IPS-18c (cell line): Measurements from ENCODE around the gene GALR2.
"Not testable (repeated sequence)": the region's sequence is repeated elsewhere in the genome, so short reads cannot be mapped to it uniquely, and the experiment has no call there.

Experiments used
- H3K4me3 ChIP-seq: 2 replicates; pipeline ENCODE4 v1.7.0; 2013; ENCODE audit warnings: low read depth, mild to moderate bottlenecking, low read length, moderate library complexity; ENCODE audit not compliant: insufficient read depth
- H3K9me3 ChIP-seq: one replicate; pipeline ENCODE4 v1.6.1; 2013; ENCODE audit warnings: mild to moderate bottlenecking, low read length, moderate library complexity; ENCODE audit not compliant: control insufficient read depth, insufficient read depth

Gene GALR2

DNA sequence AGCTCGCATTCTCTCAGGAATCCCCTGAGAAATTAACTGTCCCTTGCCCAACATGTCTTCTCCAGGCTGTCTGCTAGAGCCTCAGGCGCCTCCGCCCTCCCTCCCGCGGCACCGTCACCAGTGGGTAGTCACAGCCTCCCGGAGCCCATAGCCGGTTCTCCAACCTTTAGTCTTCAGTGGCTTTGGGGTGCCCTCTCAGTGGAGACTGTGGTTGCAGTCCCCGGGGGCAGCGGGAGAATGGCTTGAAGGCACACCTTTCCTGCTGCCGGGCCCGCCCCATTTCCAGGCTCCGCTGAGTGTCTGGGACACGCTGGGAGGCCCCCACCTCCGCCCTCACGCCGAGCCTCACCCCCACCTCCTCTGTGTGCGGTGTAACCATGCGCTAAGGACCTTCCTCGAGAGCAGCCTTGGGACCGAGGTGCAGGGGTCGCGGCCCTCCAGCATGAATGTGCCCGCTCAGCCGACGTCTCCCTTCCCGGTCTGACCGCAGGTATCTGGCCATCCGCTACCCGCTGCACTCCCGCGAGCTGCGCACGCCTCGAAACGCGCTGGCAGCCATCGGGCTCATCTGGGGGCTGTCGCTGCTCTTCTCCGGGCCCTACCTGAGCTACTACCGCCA is 1.7 kb downstream of the GALR2 start:
- H3K4me3 ChIP-seq = peak overlapping the region; percentile 42
- H3K9me3 ChIP-seq = no peaks in the 10 kb centered on the region

DNA sequence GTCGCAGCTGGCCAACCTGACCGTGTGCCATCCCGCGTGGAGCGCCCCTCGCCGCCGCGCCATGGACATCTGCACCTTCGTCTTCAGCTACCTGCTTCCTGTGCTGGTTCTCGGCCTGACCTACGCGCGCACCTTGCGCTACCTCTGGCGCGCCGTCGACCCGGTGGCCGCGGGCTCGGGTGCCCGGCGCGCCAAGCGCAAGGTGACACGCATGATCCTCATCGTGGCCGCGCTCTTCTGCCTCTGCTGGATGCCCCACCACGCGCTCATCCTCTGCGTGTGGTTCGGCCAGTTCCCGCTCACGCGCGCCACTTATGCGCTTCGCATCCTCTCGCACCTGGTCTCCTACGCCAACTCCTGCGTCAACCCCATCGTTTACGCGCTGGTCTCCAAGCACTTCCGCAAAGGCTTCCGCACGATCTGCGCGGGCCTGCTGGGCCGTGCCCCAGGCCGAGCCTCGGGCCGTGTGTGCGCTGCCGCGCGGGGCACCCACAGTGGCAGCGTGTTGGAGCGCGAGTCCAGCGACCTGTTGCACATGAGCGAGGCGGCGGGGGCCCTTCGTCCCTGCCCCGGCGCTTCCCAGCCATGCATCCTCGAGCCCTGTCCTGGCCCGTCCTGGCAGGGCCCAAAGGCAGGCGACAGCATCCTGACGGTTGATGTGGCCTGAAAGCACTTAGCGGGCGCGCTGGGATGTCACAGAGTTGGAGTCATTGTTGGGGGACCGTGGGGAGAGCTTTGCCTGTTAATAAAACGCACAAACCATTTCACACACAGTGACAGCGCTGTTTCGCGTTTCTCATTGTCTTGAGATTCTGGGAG is 2.4 kb downstream of the GALR2 start:
- Histone ChIP-seq H3K9me3 (no peaks in the 10 kb centered on the region), H3K4me3 (peak overlapping the region; percentile 36)

DNA sequence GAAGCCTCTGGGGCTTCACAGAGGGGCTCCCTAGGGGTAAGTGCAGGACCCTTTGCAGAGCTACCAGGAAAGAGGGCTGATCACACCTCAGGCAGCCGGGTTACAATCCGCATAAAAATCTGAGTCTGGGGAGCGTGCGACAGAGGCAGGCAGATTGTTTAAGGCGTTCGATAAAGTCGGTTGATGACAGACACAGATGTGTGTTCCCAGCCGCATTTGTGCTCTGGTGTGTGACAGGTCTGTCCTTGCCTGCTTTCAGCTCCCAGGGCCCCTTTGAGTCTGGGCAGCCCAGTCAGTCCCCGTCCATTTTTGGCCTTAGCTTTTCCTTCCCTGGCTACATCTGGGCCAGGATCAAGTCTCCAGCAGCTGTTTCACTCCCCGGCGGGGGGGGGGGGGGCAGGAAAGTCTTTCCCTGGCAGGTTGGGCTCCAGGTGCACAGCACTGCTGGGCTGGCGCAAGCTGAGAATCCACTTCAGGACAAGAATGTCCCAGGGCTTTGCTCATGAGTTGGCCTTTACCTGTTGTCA is 3.1 kb downstream of the GALR2 start:
- Histone ChIP-seq H3K4me3 (no peak overlapping the region), H3K9me3 (no peaks in the 10 kb centered on the region)

DNA sequence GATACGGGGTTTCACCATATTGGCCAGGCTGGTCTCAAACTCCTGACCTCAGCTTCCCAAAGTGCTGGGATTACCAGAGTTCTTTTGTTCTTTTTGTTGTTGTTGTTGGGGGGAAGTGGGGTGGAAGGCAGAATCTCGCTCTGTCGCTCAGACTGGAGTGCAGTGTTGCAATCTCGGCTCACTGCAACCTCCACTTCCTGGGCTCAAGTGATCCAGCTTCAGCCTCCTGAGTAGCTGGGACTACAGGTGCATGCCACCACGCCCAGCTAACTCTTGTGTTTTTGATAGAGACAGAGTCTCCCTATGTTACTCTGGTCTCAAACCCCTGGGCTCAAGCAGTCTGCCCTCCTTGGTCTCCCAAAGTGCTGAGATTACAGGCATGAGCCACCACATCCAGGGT is 3.8 kb downstream of the GALR2 start:
- H3K9me3 ChIP-seq, H3K4me3 ChIP-seq: not testable (repeated sequence)

DNA sequence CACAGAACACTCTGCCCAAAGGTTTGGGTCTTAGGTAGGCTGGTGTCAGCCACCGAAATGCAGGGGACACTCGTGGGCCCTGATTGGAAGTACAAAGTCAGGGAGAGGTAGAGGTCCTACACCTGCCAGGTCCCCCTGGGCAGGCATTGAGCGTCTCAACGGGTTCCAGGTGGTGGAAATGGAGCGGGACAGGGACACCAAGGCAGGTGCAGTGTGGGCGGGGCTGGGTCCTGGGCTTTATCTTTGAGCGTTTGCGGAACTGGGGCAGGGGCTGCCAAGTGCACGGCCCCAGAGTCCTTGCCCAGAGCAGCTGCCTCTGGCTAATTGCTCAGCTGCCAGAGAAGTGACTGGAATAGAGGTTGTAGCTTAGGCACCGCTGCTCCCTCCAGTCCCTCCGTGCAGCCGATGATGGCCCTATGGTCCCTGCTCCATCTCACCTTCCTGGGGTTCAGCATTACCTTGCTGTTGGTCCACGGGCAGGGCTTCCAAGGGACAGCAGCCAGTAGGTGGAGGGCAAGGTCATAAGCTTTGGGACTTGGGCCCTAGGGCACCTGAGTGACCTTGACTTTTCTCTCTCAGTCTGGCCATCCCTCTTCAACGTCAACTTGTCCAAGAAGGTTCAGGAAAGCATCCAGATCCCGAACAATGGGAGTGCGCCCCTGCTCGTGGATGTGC is 4.4 kb downstream of the GALR2 start, which contains the start of gene ZACN:
ZACN (plus strand) TSS at position 323 of the 675 bp plus-strand sequence; CDS start at position 406, 83 bp downstream.
- H3K4me3 ChIP-seq = peak within 1 kb of the TSS; percentile 43
- H3K9me3 ChIP-seq = no peaks in the 10 kb centered on the region

DNA sequence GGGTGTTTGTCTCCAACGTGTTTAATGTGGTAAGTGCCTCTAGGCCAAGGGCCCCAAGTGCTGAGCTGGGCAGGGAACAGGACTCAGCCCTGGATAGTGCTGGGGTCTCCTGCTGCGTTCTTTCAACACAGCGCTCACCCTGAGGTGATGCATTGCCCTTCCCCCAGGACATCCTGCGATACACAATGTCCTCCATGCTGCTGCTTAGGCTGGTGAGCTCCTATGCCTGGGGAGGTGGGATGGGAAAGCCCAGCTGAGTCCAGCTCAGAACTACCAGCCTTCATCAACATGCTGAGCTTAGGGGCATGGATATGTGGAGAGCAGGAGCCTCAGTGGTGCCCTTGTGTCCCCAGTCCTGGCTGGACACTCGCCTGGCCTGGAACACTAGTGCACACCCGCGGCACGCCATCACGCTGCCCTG is 5.0 kb downstream of the GALR2 start:
- peak overlapping the region; percentile 43; the same call in 1 of the 2 replicates for H3K4me3 ChIP-seq

DNA sequence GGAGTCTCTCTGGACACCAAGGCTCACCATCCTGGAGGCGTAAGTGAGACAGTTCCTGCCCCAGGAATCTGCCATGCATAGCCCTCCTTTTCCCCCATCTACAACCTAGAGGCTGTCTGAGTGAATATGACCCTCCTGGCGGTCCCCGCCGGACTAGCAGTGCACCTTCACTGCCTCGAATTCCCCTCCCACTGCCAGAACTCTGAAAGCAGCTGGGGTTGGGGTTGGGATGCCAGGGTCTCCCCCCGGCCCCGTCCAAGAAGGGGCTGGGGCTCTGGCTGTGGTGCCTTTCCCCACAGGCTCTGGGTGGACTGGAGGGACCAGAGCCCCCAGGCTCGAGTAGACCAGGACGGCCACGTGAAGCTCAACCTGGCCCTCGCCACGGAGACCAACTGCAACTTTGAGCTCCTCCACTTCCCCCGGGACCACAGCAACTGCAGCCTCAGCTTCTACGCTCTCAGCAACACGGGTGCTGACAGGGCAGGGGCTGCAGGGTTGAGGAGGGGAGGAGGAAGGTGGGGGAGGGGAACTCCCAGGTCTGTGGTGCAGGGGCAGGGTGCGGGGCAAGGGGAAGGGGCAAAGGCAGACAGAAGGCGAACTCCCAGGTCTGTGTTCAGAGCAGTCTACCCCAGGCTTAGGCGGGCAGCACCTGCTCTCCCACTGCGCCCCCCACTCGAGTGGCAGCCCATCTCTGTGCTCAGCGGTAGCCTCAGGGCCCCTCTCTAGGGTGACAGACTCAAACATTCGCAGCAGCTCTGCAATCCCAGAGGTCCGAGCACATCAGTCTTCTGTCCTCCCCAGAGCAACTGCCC is 5.6 kb downstream of the GALR2 start:
- peak overlapping the region; percentile 43 for H3K4me3 ChIP-seq
- H3K9me3 ChIP-seq = no peaks in the 10 kb centered on the region

More for the DNA sequence above, 5.0 kb downstream of the GALR2 start:
- H3K9me3 ChIP-seq = no peaks in the 10 kb centered on the region

DNA sequence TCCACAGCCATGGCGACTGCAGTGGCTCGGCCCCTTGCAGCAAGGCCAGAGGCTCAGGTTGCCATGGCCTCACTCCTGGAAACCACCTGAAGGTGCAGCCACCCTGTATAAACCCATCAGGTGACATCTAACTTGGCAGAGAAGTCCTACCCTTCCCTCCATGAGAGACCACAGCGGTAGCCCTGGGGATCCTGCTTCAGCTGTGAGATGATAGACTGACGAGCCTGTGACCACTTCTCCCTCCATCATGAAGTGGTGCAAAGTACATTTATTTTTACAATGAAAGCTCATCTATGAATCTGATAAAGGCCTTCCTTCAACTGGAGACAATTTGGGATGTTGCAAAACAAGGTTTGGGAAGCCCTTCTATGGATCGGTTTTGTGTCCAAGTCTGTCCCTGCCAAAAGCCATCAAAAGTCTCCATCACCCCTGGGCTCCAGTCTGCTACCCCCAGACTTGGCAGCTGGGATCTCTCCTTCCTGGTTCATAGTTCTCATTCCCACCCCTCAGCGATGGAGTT is 6.2 kb downstream of the GALR2 start:
- H3K9me3 ChIP-seq = no peaks in the 10 kb centered on the region
- H3K4me3 ChIP-seq = no peak overlapping the region

DNA sequence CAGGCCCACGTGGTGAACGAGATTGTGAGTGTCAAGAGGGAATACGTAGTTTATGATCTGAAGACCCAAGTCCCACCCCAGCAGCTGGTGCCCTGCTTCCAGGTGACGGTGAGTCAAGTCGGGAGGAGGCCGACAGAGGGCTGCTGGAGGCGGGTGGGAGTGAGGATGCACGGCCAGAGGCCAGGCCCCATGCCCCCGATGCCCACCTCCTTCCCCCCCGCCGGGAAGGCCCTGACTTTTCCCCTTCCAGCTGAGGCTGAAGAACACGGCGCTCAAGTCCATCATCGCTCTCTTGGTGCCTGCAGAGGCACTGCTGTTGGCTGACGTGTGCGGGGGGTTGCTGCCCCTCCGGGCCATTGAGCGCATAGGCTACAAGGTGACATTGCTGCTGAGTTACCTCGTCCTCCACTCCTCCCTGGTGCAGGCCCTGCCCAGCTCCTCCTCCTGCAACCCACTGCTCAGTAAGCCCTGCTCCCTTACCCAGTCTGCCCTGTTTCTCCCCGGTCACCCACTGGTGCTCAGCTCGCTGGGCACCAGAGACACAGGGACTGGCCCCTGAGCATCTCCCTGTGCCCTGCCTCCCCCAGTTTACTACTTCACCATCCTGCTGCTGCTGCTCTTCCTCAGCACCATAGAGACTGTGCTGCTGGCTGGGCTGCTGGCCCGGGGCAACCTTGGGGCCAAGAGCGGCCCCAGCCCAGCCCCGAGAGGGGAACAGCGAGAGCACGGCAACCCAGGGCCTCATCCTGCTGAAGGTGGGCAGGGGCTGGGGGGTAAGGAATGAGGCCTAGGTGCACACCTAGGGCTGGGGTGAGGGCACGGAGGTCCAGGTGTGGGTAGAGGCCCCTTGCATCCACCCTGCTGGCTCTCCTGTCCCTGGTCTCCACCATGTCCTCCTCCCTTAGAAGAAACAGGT is 7.0 kb downstream of the GALR2 start:
- Histone ChIP-seq H3K4me3 (no peak overlapping the region), H3K9me3 (no peaks in the 10 kb centered on the region)

DNA sequence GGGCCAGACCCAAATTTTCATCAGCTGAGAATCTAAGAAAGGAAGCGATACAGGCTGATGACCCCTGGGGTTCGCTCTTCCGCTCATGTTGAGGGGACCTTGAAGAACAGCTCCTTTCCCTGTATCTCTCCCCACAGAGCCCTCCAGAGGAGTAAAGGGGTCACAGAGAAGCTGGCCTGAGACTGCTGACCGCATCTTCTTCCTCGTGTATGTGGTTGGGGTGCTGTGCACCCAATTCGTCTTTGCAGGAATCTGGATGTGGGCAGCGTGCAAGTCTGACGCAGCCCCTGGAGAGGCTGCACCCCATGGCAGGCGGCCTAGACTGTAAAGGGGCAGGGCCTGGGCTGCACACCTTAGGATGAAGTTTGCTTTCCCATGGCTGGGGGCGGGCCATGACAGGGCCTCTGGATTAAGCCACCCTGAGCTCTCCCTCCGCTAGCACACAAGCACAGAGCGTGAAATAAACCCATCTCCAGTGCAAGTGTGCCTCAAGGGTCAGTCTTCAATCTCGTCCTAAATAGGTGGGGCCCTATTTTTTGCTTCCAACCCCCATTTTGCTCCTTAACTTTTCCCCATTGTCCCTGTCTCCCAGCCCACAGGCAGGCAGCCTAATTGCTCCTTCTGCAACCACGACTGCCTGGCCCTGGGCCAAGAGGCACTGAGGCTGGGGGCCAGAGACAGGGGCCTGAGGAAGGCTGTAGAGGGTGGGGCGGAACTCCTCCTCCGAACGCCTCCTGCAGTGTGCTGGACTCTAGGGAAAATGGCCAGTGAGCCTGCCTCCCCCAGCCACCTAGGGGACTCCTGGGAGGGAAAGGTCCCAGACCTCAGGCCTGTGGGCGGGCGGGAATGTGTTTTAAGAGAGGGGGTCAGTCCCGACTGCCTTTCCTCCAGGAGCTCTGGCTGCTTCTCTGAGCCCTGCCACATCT is 8.0 kb downstream of the GALR2 start:
- Histone ChIP-seq H3K9me3 (no peaks in the 10 kb centered on the region), H3K4me3 (no peak overlapping the region)

DNA sequence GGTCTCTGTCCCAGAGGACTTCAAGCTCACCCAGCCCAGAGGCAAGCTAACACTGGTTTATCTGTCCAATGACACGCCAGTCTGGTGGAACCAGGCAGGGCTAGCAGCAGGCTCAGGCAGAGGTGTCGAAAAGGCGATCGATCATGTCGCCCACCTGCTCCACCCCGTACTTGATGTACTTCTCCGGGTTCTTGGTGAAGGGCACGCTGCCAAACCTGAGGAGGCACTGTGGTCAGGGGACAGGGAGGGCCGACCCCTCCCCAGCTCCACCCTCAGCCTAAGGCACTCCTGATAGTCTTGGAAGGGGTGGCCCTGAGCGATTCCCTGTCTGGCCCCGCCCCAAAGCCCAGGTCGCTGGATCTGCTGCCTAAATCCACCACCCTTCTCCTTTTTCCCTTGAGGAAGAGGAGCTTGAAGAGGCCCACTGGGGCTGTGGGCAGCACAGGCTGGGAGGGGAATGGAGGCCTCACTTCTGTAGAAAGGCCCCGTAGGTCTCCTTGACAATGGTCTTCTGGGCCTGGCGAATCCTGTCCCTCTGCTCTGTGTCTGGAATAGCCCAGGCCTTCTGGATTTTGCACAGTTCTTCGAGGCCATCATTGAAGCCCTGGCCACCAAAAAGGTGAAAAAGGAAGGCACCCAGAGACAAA is 9.1 kb downstream of the GALR2 start:
- H3K9me3 ChIP-seq = no peaks in the 10 kb centered on the region
- no peak overlapping the region for H3K4me3 ChIP-seq

DNA sequence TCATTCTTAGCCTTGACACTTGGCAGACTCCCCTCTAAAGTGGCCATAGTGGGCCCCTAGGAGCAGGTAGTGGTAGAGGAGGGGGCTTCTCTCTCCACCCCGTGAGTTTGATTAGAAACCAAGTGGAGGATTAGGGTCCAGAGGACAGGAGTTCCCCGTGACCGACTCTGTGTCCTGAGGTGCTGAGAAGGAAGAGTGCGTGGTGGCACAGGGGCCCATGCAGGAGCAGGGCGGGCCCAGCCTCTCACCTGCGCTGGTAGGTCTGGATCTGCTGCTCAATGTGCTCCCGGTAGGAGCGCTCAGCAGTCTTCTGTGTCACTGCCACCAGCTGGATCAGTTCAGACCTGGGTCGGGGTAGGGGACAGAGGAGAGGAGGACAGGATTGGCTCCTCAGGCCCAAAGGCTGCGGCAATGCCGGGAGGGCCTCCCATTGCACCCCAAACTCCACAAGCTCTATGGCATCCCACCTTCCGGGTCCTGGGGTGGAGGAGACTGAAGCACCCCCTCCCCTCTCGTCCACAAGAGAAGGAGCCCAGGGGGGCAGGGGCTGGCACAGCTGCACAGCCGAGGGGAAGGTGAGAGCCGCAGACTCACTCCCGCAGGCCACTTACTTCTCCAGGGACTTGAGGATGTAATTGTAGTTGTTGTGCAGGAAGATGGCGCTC is 10.6 kb downstream of the GALR2 start:
- Histone ChIP-seq H3K9me3 (no peaks in the 10 kb centered on the region), H3K4me3 (no peak overlapping the region)

DNA sequence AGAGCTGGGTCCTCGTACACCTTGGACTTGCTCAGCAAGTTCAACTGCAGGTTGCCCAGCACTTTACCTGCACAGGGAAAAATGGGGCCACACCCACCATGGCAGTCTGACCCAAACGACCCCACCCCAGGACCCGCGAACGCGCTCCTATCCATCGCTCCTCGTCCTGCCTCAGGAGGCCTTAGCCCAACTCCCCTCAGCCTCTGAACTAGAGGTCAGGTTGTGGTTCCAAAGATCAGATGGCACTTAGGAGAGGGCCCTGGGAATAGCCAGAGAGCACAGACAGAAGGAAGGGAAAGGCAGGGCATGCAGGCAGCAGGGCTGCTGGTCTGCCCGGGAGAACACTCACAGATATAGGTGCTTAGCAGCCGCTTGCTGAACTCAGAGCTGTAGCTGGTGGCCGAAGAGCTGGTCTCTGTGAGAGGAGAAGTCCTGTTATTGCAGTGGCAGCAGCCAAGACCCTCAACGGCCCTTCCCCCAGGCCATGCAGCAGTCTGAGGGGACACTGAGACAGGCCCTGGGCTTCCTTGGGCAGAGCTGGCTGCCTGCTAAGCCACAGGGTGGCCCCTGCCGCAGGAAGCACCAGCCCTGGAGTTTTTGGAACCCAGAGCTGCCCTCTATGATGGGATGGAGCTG is 11.3 kb downstream of the GALR2 start:
- Histone ChIP-seq H3K9me3 (no peaks in the 10 kb centered on the region), H3K4me3 (no peak overlapping the region)

DNA sequence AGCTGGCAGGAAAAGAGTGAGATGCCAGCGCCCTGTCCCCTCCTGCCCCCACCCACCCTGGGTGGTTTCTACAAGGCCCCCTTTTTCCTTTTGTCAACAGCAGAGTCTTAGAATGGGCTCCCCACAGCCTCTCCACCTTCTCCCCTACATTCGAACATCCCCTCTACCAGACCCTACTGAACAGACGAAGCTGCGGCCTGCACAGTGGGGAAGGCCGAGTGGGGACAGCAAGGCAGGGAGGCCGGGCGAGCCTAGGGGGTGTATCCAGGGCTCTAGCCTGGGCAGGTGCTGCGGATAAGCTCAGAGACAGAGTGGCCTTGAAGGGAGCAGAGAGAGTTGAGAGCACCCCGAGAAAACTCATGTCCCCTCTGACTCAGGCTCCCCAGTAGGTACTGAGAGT is 11.8 kb downstream of the GALR2 start:
- no peak overlapping the region for H3K4me3 ChIP-seq
- H3K9me3 ChIP-seq = no peaks in the 10 kb centered on the region
